Esophagus muscularis mucosa (tissue), 4 donors: ENCODE measurements around the gene HAUS2. TPM values are rescaled to one million over a fixed set of nuclear protein-coding genes. Genes with fewer than 3 reads are reported as not detected.

Experiments used
- DNase-seq: peaks from one replicate; pipeline ENCODE4 v3.0.0-alpha.2; 2017; ENCODE audit errors: extremely low spot score
- H3K27ac ChIP-seq, 4 donors: fragments of 200-600 bp; sonication (generic); replicated peaks in 1 of 4; 1 replicate in 3 of 4; 2 replicates in 1 of 4; pipeline ENCODE4 v1.5.1; 2016 to 2019; ENCODE audit warnings: mild to moderate bottlenecking in 1 of 4
- H3K27me3 ChIP-seq, 4 donors: fragments of 200-600 bp; sonication (generic); one replicate each; pipeline versions ENCODE4 v1.5.1 to v1.6.0; 2016 to 2019
- H3K36me3 ChIP-seq, 4 donors: fragments of 200-600 bp; sonication (generic); one replicate each; pipeline ENCODE4 v1.5.1; 2016 to 2019
- H3K4me1 ChIP-seq, 4 donors: fragments of 200-600 bp; sonication (generic); one replicate each; pipeline ENCODE4 v1.5.1; 2016 to 2019
- H3K4me3 ChIP-seq, 4 donors: fragments of 200-600 bp; sonication (generic); 1 replicate in 2 of 4; 2 replicates in 2 of 4; pipeline ENCODE4 v1.5.1; 2016 to 2019; ENCODE audit warnings: mild to moderate bottlenecking in 4 of 4, moderate library complexity in 1 of 4
- H3K9me3 ChIP-seq, 4 donors: fragments of 200-600 bp; sonication (generic); 1 replicate in 3 of 4; 2 replicates in 1 of 4; pipeline ENCODE4 v1.5.1; 2016 to 2019
- EP300 ChIP-seq: sonication (generic); formaldehyde crosslinking; IDR thresholded peaks from one replicate; pipeline ENCODE4 v1.6.1; 2017; ENCODE audit warnings: antibody characterized with exemption
- POLR2A ChIP-seq: fragments of 450-650 bp; IDR thresholded peaks from one replicate; pipeline ENCODE4 v1.6.1; 2017; ENCODE audit warnings: antibody characterized with exemption, moderate library complexity, mild to moderate bottlenecking, low read depth
- POLR2AphosphoS5 ChIP-seq, 2 donors: sonication (generic); formaldehyde crosslinking; IDR thresholded peaks; one replicate each; pipeline ENCODE4 v1.6.1; 2017; ENCODE audit warnings: antibody characterized with exemption in 2 of 2
- WGBS: methylation state at CpG from one replicate; pipeline ENCODE4 v1.1.5; 2018; 5-methylcytosine and 5-hydroxymethylcytosine counted together
- intact Hi-C: fragments of 100-400 bp; cut with DNase I; formaldehyde crosslinking; loops from one replicate; pipeline ENCODE4 v1.15.1; 2023
- total RNA-seq, 4 donors: library from RNA; depleted of rRNA; stranded (reverse); fragments of >200 nt; gene quantifications; one replicate each; pipeline versions ENCODE4 v1.1.0 to v1.2.1, GENCODE V29; 2016
- TF ChIP-seq, protein P1 (sequence below), 3 experiments: fragments of 200-600 bp in 2 of 3; fragments of 450-650 bp in 1 of 3; sonication (generic) in 2 of 3; IDR thresholded peaks; one replicate each; pipeline ENCODE4 v1.5.1; 2017 to 2019; ENCODE audit warnings: antibody characterized with exemption in 3 of 3, mild to moderate bottlenecking in 2 of 3, moderate library complexity in 1 of 3

HAUS2 gene
- total RNA-seq, 4 donors from 2014 or later: 13.2 to 28.2 (median 16.0) TPM

DNA sequence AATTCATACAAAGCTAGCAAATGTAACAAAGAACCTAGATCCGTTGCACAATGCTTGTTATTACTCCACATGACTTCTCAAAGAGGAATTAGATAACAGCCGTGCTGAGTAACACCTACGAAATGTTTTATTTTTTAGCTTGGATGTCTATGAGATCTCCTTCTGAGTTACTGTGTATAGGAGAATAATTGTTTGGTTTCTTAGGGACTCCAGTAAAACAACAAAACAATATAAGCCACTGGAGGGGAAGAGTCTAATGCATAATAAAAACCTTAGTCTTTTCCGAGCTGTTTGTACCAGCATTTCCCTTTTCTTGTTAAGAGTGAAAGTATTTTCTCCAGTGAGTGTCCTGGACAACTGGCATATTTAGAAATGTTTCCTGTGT is 37.6 kb upstream of the HAUS2 start:
- DNase-seq: no peak
- peak overlapping the region in 2 of 4 donors; percentile 13 to 14 for H3K4me3 ChIP-seq
- intact Hi-C loops: no loop called here
- peaks cover 10 to 36% (median 29%) of the 10 kb centered on the region in 4 donors for H3K36me3 ChIP-seq
- 56% methylated on average over 4 of the region's 4 CpGs for WGBS
- no peak for TF ChIP-seq POLR2A
- TF ChIP-seq EP300: no peak
- TF ChIP-seq, protein P1, sequence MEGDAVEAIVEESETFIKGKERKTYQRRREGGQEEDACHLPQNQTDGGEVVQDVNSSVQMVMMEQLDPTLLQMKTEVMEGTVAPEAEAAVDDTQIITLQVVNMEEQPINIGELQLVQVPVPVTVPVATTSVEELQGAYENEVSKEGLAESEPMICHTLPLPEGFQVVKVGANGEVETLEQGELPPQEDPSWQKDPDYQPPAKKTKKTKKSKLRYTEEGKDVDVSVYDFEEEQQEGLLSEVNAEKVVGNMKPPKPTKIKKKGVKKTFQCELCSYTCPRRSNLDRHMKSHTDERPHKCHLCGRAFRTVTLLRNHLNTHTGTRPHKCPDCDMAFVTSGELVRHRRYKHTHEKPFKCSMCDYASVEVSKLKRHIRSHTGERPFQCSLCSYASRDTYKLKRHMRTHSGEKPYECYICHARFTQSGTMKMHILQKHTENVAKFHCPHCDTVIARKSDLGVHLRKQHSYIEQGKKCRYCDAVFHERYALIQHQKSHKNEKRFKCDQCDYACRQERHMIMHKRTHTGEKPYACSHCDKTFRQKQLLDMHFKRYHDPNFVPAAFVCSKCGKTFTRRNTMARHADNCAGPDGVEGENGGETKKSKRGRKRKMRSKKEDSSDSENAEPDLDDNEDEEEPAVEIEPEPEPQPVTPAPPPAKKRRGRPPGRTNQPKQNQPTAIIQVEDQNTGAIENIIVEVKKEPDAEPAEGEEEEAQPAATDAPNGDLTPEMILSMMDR (IDR thresholded peaks at IDR 0.05): no peak
- TF ChIP-seq POLR2AphosphoS5 (IDR thresholded peaks at IDR 0.05): no peak
- H3K27me3 ChIP-seq: no peaks in the 10 kb centered on the region
- peak overlapping the region; percentile 3 to 46 (median 27) for H3K27ac ChIP-seq
- H3K4me1 ChIP-seq: peaks cover 13 to 32% (median 25%) of the 10 kb centered on the region in 4 donors
- no peaks in the 10 kb centered on the region for H3K9me3 ChIP-seq

DNA sequence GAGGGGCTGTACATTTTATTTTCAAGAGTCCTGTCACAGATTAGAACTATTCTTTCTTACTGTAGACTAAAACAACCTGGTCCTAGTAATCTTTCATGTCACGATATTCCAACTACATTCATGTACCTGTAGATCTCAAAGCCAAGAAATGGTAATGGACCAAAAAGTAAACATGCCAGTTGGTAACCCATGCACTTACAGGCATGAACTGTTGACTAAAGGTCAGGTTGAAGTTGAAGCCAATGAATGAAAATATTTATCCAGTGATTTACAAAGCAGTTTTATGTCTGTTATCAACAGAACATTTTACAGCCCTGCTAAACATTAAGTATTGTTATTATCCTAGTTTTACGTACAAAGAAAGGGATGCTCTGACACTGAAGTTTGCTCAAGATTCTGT is 25.3 kb upstream of the HAUS2 start:
- no peak for DNase-seq
- peaks cover 33 to 88% (median 52%) of the 10 kb centered on the region in 4 donors for H3K36me3 ChIP-seq
- no peak overlapping the region for H3K27ac ChIP-seq
- no peak overlapping the region for H3K4me3 ChIP-seq
- no peaks in the 10 kb centered on the region for H3K4me1 ChIP-seq
- H3K9me3 ChIP-seq: no peaks in the 10 kb centered on the region
- intact Hi-C loops: no loop called here
- H3K27me3 ChIP-seq: no peaks in the 10 kb centered on the region
- TF ChIP-seq, protein P1 (IDR thresholded peaks at IDR 0.05): no peak
- TF ChIP-seq POLR2AphosphoS5 (IDR thresholded peaks at IDR 0.05) (no peak), EP300 (no peak), POLR2A (no peak)
- WGBS: 95% methylated on average over 2 of the region's 2 CpGs

DNA sequence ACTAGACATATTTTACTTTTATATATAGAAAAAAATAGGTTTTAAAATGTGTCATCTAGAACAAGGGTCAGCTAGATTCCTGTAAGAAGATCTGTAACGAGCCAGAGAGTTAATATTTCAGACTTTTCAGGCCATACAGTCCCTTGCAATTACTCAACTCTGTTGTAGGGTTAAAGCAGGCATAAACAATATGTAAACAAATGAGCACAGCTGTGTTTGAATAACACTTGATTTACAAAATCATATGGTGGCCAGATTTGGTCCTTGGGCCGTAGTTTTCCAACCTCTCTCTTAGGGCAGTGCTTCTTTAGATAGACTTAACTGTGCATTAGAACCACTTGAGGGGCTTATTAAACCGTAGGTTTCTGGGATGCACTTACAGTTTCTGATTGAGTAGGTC is 19.7 kb upstream of the HAUS2 start:
- no peak overlapping the region for H3K4me3 ChIP-seq
- intact Hi-C loops: no loop called here

DNA sequence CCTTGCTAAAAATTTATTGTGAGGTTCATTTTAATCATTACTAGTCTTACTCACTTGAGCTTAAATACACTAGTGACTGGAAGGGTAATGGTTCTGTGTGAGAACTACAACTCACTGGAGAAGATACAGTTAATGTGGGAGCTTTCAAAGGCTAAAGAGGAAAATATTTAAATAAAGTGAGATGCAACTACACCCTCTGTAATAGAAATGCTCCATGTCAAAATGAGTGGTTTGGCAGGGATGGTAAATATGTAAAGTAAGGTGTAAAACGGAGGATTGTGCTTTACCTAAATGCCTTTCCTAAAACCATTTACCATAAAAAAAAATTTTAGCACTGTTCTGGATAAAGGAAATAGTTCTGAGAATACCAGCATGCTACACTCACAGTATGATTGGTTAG is 15.4 kb upstream of the HAUS2 start:
- Histone ChIP-seq H3K27ac (no peak overlapping the region), H3K9me3 (no peaks in the 10 kb centered on the region), H3K4me3 (no peak overlapping the region), H3K4me1 (no peaks in the 10 kb centered on the region), H3K36me3 (peaks cover 24 to 98% (median 62%) of the 10 kb centered on the region in 4 donors), H3K27me3 (no peaks in the 10 kb centered on the region)
- intact Hi-C loops: no loop called here
- no peak for DNase-seq
- WGBS: 83% methylated on average over 1 of the region's 1 CpG
- TF ChIP-seq POLR2AphosphoS5 (IDR thresholded peaks at IDR 0.05): no peak
- TF ChIP-seq EP300: no peak
- TF ChIP-seq, protein P1 (IDR thresholded peaks at IDR 0.05): no peak
- TF ChIP-seq POLR2A: no peak

More for the DNA sequence above, 19.7 kb upstream of the HAUS2 start:
- H3K27ac ChIP-seq: no peak overlapping the region
- 83% methylated on average over 3 of the region's 3 CpGs for WGBS
- TF ChIP-seq POLR2AphosphoS5 (IDR thresholded peaks at IDR 0.05) (no peak), EP300 (no peak)
- no peaks in the 10 kb centered on the region for H3K9me3 ChIP-seq
- H3K36me3 ChIP-seq: peaks cover 25 to 90% (median 70%) of the 10 kb centered on the region in 4 donors
- no peak for DNase-seq
- no peaks in the 10 kb centered on the region for H3K4me1 ChIP-seq
- no peaks in the 10 kb centered on the region for H3K27me3 ChIP-seq

DNA sequence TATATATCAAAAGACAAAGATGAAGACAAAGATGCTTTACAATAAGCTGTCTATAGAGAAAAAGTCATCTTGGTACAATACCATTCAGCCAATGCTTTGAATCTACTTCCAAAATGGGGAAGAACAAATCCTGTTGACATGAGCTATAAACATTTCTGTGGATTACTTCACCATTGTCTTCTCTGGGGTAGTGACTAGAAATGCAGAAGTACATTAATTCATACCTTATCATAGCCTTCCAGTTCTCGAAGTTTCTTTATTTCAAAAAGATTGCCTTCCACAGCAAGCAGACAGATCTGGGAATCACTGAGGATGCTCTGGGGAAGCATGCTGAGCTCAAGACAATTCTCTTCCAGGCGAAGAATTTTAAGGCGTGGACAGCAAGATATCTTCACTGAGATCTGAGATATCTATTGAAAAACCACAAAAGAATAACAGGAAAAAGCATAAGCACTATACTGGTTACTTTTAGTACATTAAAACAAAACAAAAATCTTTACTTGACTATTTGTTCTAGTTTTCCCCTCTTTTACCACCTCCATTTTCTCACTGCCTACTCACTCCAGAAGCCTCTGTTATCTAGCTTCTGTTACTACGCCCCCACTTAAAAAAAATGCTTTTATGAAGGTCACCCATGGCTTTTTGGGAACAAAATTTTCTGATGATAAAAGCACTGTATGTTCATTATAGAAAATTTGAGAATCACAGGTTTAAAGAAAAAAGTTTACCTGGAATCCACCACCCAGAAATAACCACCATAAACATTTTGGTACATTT is 3.6 kb upstream of the HAUS2 start:
- intact Hi-C loops: loop anchor here (5.0 kb wide), 1 partner anchor 107 kb away; no protein-coding TSS in a partner anchor
- 83% methylated on average over 4 of the region's 4 CpGs for WGBS
- no peak for DNase-seq

More for the DNA sequence above, 3.6 kb upstream of the HAUS2 start:
- Histone ChIP-seq H3K36me3 (peaks cover 17 to 50% (median 39%) of the 10 kb centered on the region in 4 donors), H3K4me1 (peaks cover 20 to 34% (median 33%) of the 10 kb centered on the region in 4 donors), H3K9me3 (no peaks in the 10 kb centered on the region), H3K4me3 (no peak overlapping the region), H3K27ac (no peak overlapping the region), H3K27me3 (no peaks in the 10 kb centered on the region)
- no peak for TF ChIP-seq POLR2A
- TF ChIP-seq POLR2AphosphoS5 (IDR thresholded peaks at IDR 0.05): no peak
- TF ChIP-seq, protein P1 (IDR thresholded peaks at IDR 0.05): no peak
- TF ChIP-seq EP300: no peak
